Vagina (tissue), 2 donors: ENCODE results near the gene SUB1.

ENCODE experiments used
- CTCF ChIP-seq, 3 experiments: fragments of 450-650 bp in 2 of 3; fragments of 200-600 bp in 1 of 3; sonication (generic) in 1 of 3; IDR thresholded peaks; one replicate each; pipeline ENCODE4 v1.5.1; 2017 to 2019; ENCODE audit warnings: antibody characterized with exemption in 3 of 3, mild to moderate bottlenecking in 2 of 3, moderate library complexity in 2 of 3
- POLR2A ChIP-seq, 2 donors: fragments of 450-650 bp; IDR thresholded peaks; one replicate each; pipeline ENCODE4 v1.6.1; 2017; ENCODE audit warnings: antibody characterized with exemption in 2 of 2, mild to moderate bottlenecking in 2 of 2, moderate library complexity in 2 of 2
- POLR2AphosphoS5 ChIP-seq, 2 donors: sonication (generic); formaldehyde crosslinking; IDR thresholded peaks; one replicate each; pipeline ENCODE4 v1.9.0; 2017; ENCODE audit warnings: antibody characterized with exemption in 2 of 2, mild to moderate bottlenecking in 2 of 2, low read depth in 1 of 2; ENCODE audit not compliant: insufficient read depth in 1 of 2

DNA sequence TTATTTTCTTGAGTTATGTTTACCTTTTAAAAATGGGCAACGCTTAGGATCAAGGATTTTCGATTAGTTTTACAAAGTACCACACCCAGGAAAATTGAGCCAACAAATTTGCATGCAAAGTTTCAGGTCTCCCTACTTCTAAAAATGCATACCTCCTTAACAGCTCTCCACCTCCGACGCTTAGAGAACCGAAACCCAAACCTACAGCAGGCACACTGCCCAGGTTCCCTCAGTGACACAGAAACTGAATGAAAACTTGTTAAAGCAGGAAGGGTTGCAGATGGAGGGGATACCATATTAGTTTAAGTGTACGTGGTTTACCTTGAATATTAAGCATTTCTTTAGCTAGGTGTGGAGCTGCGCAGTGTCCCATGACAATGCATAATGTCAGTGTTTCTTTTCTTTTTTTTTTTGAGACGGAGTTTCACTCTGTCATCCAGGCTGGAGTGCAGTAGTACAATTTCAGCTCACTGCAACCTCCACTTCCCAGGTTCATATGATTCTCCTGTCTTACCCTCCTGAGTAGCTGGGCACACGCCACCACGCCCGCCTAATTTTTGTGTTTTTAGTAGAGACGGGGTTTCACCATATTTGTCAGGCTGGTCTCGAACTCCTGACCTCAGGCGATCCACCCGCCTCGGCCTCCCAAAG, 1.6 kb upstream of the SUB1 start:
- no peak for TF ChIP-seq POLR2AphosphoS5 (IDR thresholded peaks at IDR 0.05; ENCODE audit: insufficient read depth in 1 of 2, low read depth in 1 of 2)
- TF ChIP-seq CTCF (IDR thresholded peaks at IDR 0.05): no peak
- TF ChIP-seq POLR2A (IDR thresholded peaks at IDR 0.05): no peak
